Mesenchymal stem cell (in vitro differentiated cells and primary cell): ENCODE data around the gene CAPN10. TPM values are rescaled to one million over a fixed set of nuclear protein-coding genes. Genes with fewer than 3 reads are reported as not detected.
"Not testable (repeated sequence)": the region's sequence is repeated elsewhere in the genome, so short reads cannot be mapped to it uniquely, and the experiment has no call there.

ENCODE experiments used
- DNase-seq: peaks from one replicate; pipeline ENCODE4 v3.0.0-alpha.2; 2013
- H2AFZ ChIP-seq: one replicate; pipeline ENCODE4 v1.6.1; 2013; ENCODE audit warnings: low read depth, mild to moderate bottlenecking, control low read depth, inconsistent platforms, low read length, moderate library complexity
- H2AK5ac ChIP-seq: 2 replicates; pipeline ENCODE4 v1.6.1; 2013; ENCODE audit warnings: low read length, moderate library complexity, mild to moderate bottlenecking, inconsistent platforms; ENCODE audit not compliant: severe bottlenecking
- H2BK120ac ChIP-seq: one replicate; pipeline ENCODE4 v1.6.1; 2013; ENCODE audit warnings: low read depth, mild to moderate bottlenecking, inconsistent platforms, low read length, moderate library complexity
- H2BK12ac ChIP-seq, 2 experiments: one replicate each; pipeline ENCODE4 v1.6.1; 2013; ENCODE audit warnings: inconsistent platforms in 2 of 2, low read length in 2 of 2, mild to moderate bottlenecking in 2 of 2, moderate library complexity in 2 of 2, control low read depth in 1 of 2
- H2BK15ac ChIP-seq: one replicate; pipeline ENCODE4 v1.6.1; 2013; ENCODE audit warnings: mild to moderate bottlenecking, low read depth, inconsistent platforms; ENCODE audit not compliant: poor library complexity, severe bottlenecking
- H2BK5ac ChIP-seq: 2 replicates; pipeline ENCODE4 v1.6.1; 2013; ENCODE audit warnings: low read depth, mild to moderate bottlenecking, low read length, control low read depth, inconsistent platforms; ENCODE audit not compliant: poor library complexity, severe bottlenecking
- H3K14ac ChIP-seq, 2 experiments: one replicate each; pipeline ENCODE4 v1.6.1; 2013; ENCODE audit warnings: inconsistent platforms in 2 of 2, low read length in 2 of 2, control low read depth in 1 of 2, mild to moderate bottlenecking in 1 of 2, moderate library complexity in 1 of 2
- H3K18ac ChIP-seq, 2 experiments: one replicate each; pipeline ENCODE4 v1.6.1; 2013; ENCODE audit warnings: inconsistent platforms in 2 of 2, low read length in 2 of 2, control low read depth in 1 of 2, low read depth in 1 of 2, mild to moderate bottlenecking in 1 of 2
- H3K23ac ChIP-seq, 2 experiments: one replicate each; pipeline ENCODE4 v1.6.1; 2013; ENCODE audit warnings: inconsistent platforms in 2 of 2, low read length in 2 of 2, mild to moderate bottlenecking in 2 of 2, moderate library complexity in 2 of 2, control low read depth in 1 of 2
- H3K27ac ChIP-seq: 2 replicates; pipeline ENCODE4 v1.5.1; 2013; ENCODE audit warnings: mild to moderate bottlenecking, moderate library complexity, low read length, control low read depth, inconsistent platforms; ENCODE audit not compliant: poor library complexity, severe bottlenecking
- H3K27me3 ChIP-seq, 2 experiments: 2 replicates each; pipeline versions ENCODE4 v1.6.1 to v1.7.0; 2013; ENCODE audit warnings: low read length in 2 of 2, mild to moderate bottlenecking in 2 of 2, moderate library complexity in 2 of 2, control low read depth in 1 of 2, inconsistent platforms in 1 of 2; ENCODE audit not compliant: control insufficient read depth in 1 of 2, insufficient read depth in 1 of 2
- H3K36me3 ChIP-seq, 2 experiments: 2 replicates each; pipeline versions ENCODE4 v1.6.1 to v1.7.0; 2013; ENCODE audit warnings: low read length in 2 of 2, control low read depth in 1 of 2, inconsistent platforms in 1 of 2, low read depth in 1 of 2, mild to moderate bottlenecking in 1 of 2; ENCODE audit not compliant: insufficient read depth in 2 of 2, control insufficient read depth in 1 of 2
- H3K4ac ChIP-seq, 2 experiments: one replicate each; pipeline ENCODE4 v1.6.1; 2013; ENCODE audit warnings: inconsistent platforms in 2 of 2, low read length in 2 of 2, mild to moderate bottlenecking in 2 of 2, moderate library complexity in 2 of 2, control low read depth in 1 of 2, low read depth in 1 of 2
- H3K4me1 ChIP-seq: 2 replicates; pipeline ENCODE4 v1.6.1; 2013; ENCODE audit warnings: low read depth, low read length, control low read depth; ENCODE audit not compliant: control insufficient read depth, insufficient read depth
- H3K4me2 ChIP-seq: 2 replicates; pipeline ENCODE4 v1.6.1; 2013; ENCODE audit warnings: low read length, mild to moderate bottlenecking, inconsistent platforms; ENCODE audit not compliant: poor library complexity, severe bottlenecking
- H3K4me3 ChIP-seq, 2 experiments: 2 replicates each; pipeline versions ENCODE4 v1.5.1 to v1.7.0; 2013; ENCODE audit warnings: low read length in 2 of 2, mild to moderate bottlenecking in 2 of 2, control low read depth in 1 of 2, low read depth in 1 of 2; ENCODE audit not compliant: insufficient read depth in 1 of 2
- H3K79me1 ChIP-seq: replicated peaks from 2 replicates; pipeline ENCODE4 v1.6.1; 2013; ENCODE audit warnings: mild to moderate bottlenecking, control low read depth, low read length, inconsistent platforms; ENCODE audit not compliant: poor library complexity, severe bottlenecking
- H3K9ac ChIP-seq: 2 replicates; pipeline ENCODE4 v1.7.0; 2013; ENCODE audit warnings: mild to moderate bottlenecking, low read length, moderate library complexity
- H3K9me3 ChIP-seq: 2 replicates; pipeline ENCODE4 v1.7.0; 2013; ENCODE audit warnings: mild to moderate bottlenecking, low read length; ENCODE audit not compliant: control insufficient read depth
- H4K8ac ChIP-seq: one replicate; pipeline ENCODE4 v1.6.1; 2013; ENCODE audit warnings: inconsistent platforms, mild to moderate bottlenecking, low read length, moderate library complexity
- H4K91ac ChIP-seq: one replicate; pipeline ENCODE4 v1.6.1; 2013; ENCODE audit warnings: mild to moderate bottlenecking, low read length, inconsistent platforms
- WGBS: methylation state at CpG from one replicate; pipeline ENCODE4 v1.1.7; 2013; ENCODE audit warnings: mixed read lengths; 5-methylcytosine and 5-hydroxymethylcytosine counted together
- polyA plus RNA-seq, 2 experiments: library from polyadenylated mRNA; stranded (reverse); fragments of 200-250 nt; gene quantifications; one replicate each; pipeline ENCODE4 v1.2.3, GENCODE V29; 2013

CAPN10 gene
- 8.9 TPM for polyA plus RNA-seq (2013, experiment 1 of 2)
- polyA plus RNA-seq (2013, experiment 2 of 2), result 8.8 TPM

- peak within 1 kb of the TSS; percentile 87 for H2BK5ac ChIP-seq
These were observed at the start of gene CAPN10 for GRCh38 chr2:240586198-240586918. Gene CAPN10 (plus strand): TSS chr2:240586734. CDS start chr2:240586912, 178 bp downstream.

GRCh38 chr2:240538031-240538780, 48.3 kb upstream of the CAPN10 start:
- no peaks in the 10 kb centered on the region for H3K27me3 ChIP-seq
- peaks cover 17 to 40% of the 10 kb centered on the region in 2 experiments for H3K36me3 ChIP-seq
- no peak overlapping the region for H3K4me2 ChIP-seq
- no peak overlapping the region for H3K23ac ChIP-seq
- no peaks in the 10 kb centered on the region for H3K4me1 ChIP-seq
- no peak overlapping the region for H2BK5ac ChIP-seq
- H3K9me3 ChIP-seq, result peaks cover 6% of the 10 kb centered on the region
- no peak overlapping the region for H2AK5ac ChIP-seq
- no peak overlapping the region for H3K4me3 ChIP-seq
- no peak overlapping the region for H3K14ac ChIP-seq
- H2AFZ ChIP-seq, result no peak overlapping the region
- no peak overlapping the region for H4K8ac ChIP-seq
- H3K79me1 ChIP-seq, result peaks cover 15% of the 10 kb centered on the region
- H2BK15ac ChIP-seq, result no peak overlapping the region
- H3K4ac ChIP-seq, result no peak overlapping the region
- no peak overlapping the region for H3K9ac ChIP-seq
- DNase-seq, result no peak
- H2BK120ac ChIP-seq, result no peak overlapping the region
- H4K91ac ChIP-seq, result no peak overlapping the region
- no peak overlapping the region for H3K27ac ChIP-seq
- no peak overlapping the region for H2BK12ac ChIP-seq
- 99% methylated on average over 30 of the region's 43 CpGs for WGBS
- no peak overlapping the region for H3K18ac ChIP-seq

More at GRCh38 chr2:240586198-240586918, at the start of gene CAPN10:
- Histone ChIP-seq H2AK5ac (peak within 1 kb of the TSS; percentile 18), H2AFZ (peak within 1 kb of the TSS; percentile 79), H3K9ac (peak within 1 kb of the TSS; percentile 98), H3K4me2 (peak within 1 kb of the TSS; percentile 97), H3K36me3 (peaks cover 16% of the 10 kb centered on the region in 2 experiments), H3K27ac (peak within 1 kb of the TSS; percentile 78), H3K23ac (no peak within 1 kb of the TSS), H3K9me3 (no peaks in the 10 kb centered on the region), H3K79me1 (peaks cover 36% of the 10 kb centered on the region), H2BK120ac (peak within 1 kb of the TSS; percentile 93), H4K91ac (peak within 1 kb of the TSS; percentile 77), H2BK15ac (peak within 1 kb of the TSS; percentile 99), H3K4me3 (peak within 1 kb of the TSS; percentile 84 to 99), H3K18ac (peak within 1 kb of the TSS; percentile 94 to 95), H3K14ac (peak within 1 kb of the TSS in 1 of 2 experiments; percentile 85), H3K4me1 (peaks cover 43% of the 10 kb centered on the region), H3K4ac (peak within 1 kb of the TSS; percentile 84 to 91), H3K27me3 (no peaks in the 10 kb centered on the region), H4K8ac (peak within 1 kb of the TSS; percentile 91), H2BK12ac (peak within 1 kb of the TSS in 1 of 2 experiments; percentile 12)
- DNase-seq, result peak; percentile 97
- WGBS, result under 1% methylated on average over 75 of the region's 88 CpGs

GRCh38 chr2:240539101-240539500, 47.4 kb upstream of the CAPN10 start:
- H2BK15ac ChIP-seq, H3K14ac ChIP-seq, H2AK5ac ChIP-seq, H2AFZ ChIP-seq, DNase-seq, H3K4me1 ChIP-seq, H4K91ac ChIP-seq, H3K4ac ChIP-seq, H3K9ac ChIP-seq, H3K9me3 ChIP-seq, H3K4me2 ChIP-seq, H2BK5ac ChIP-seq, H3K27ac ChIP-seq, H3K18ac ChIP-seq, H3K23ac ChIP-seq, H3K27me3 ChIP-seq, H4K8ac ChIP-seq, H2BK120ac ChIP-seq, H2BK12ac ChIP-seq, H3K4me3 ChIP-seq: not testable (repeated sequence)
- Histone ChIP-seq H3K79me1 (peaks cover 14% of the 10 kb centered on the region), H3K36me3 (peaks cover 17 to 40% of the 10 kb centered on the region in 2 experiments)
- WGBS, result 97% methylated on average over 17 of the region's 17 CpGs

GRCh38 chr2:240539906-240540305, 46.6 kb upstream of the CAPN10 start:
- Histone ChIP-seq H4K91ac (no peak overlapping the region), H3K18ac (no peak overlapping the region), H2BK5ac (no peak overlapping the region), H3K23ac (no peak overlapping the region), H3K4me1 (no peaks in the 10 kb centered on the region), H4K8ac (no peak overlapping the region), H3K36me3 (peaks cover 14 to 37% of the 10 kb centered on the region in 2 experiments), H3K4me2 (no peak overlapping the region), H3K9me3 (no peaks in the 10 kb centered on the region), H2BK120ac (no peak overlapping the region), H3K27ac (no peak overlapping the region), H3K9ac (no peak overlapping the region), H2AK5ac (no peak overlapping the region), H3K4ac (no peak overlapping the region), H3K14ac (no peak overlapping the region), H3K4me3 (no peak overlapping the region), H2BK15ac (no peak overlapping the region), H2AFZ (no peak overlapping the region), H3K27me3 (no peaks in the 10 kb centered on the region), H2BK12ac (no peak overlapping the region), H3K79me1 (peaks cover 10% of the 10 kb centered on the region)
- DNase-seq, result no peak
